ENCODE measurements around the gene LSM6.

DNA sequence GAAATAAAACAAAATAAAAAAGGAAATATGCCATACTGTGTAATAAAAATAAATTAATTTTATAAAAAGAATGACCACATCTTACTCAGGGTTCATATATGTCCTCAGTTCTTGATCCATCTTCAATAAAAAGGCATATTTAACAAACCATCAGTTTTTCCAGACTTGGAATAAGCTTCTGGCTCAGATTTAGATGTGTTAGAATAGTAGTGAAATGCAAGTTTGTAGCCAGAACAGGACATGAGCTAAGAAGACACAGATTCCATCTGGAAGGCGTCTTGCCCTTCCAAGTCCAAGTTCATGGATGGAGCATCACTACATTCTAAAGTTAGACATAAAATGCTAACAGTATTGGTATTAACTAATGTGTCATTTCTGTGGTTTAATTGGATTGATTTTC, 10.3 kb upstream of the LSM6 start:
- TF ChIP-seq, protein P1, sequence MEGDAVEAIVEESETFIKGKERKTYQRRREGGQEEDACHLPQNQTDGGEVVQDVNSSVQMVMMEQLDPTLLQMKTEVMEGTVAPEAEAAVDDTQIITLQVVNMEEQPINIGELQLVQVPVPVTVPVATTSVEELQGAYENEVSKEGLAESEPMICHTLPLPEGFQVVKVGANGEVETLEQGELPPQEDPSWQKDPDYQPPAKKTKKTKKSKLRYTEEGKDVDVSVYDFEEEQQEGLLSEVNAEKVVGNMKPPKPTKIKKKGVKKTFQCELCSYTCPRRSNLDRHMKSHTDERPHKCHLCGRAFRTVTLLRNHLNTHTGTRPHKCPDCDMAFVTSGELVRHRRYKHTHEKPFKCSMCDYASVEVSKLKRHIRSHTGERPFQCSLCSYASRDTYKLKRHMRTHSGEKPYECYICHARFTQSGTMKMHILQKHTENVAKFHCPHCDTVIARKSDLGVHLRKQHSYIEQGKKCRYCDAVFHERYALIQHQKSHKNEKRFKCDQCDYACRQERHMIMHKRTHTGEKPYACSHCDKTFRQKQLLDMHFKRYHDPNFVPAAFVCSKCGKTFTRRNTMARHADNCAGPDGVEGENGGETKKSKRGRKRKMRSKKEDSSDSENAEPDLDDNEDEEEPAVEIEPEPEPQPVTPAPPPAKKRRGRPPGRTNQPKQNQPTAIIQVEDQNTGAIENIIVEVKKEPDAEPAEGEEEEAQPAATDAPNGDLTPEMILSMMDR (IDR thresholded peaks at IDR 0.05; ENCODE audit: low read length): no peak
- TF ChIP-seq EZH2phosphoT487 (IDR thresholded peaks at IDR 0.05; ENCODE audit: low read length): no peak
- no peak for TF ChIP-seq EZH2 (optimal IDR thresholded peaks at IDR 0.05; ENCODE audit: low read depth, low read length)
